ENCODE results near the gene GPNMB.
"Not testable (repeated sequence)": the region's sequence is repeated elsewhere in the genome, so short reads cannot be mapped to it uniquely, and the experiment has no call there.

The GPNMB gene

DNA sequence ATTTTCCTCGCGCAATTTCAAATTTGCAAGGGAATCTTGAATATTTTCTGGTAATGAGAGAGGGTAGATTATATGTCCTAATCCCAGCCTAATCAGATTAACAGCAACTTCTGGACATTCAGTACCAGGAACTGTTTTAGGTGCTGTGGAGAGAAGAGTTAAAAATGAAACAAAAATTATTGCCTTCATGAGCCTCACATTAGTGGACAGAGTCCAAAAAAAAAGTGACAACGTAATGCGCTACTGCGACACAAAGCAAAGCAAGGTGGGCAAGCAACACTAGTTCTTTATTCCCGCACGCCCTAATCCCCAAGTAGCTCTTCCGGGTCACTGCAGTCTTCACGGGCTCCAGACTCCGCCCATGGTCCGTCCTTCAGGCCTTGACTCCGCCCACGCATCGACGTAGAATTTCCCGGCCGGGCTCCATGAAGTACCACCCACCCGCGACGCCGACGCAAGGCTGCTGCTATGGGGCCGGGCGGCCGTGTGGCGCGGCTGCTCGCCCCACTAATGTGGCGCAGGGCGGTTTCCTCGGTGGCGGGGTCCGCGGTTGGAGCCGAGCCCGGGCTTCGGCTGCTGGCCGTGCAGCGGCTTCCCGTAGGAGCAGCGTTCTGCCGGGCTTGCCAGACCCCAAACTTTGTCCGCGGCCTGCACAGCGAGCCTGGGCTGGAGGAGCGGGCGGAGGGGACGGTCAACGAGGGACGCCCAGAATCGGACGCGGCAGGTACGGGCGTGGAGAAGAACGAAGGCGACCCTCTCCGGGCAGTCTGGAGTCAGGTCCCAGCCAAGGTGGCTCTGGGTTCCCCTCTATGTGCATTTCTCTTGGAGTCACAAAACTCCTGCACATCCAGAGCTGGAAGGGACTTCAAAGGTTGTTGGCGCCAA, 52.6 kb downstream of the GPNMB start, which contains the start of gene MALSU1:
Gene MALSU1, plus strand, starts transcription at position 455 of the 885 bp plus-strand sequence. Its CDS starts 14 bp downstream, at position 469.
- DNase-seq (ENCODE audit: low spot score) (peak; percentile 92), FAIRE-seq (peak; percentile 83)

DNA sequence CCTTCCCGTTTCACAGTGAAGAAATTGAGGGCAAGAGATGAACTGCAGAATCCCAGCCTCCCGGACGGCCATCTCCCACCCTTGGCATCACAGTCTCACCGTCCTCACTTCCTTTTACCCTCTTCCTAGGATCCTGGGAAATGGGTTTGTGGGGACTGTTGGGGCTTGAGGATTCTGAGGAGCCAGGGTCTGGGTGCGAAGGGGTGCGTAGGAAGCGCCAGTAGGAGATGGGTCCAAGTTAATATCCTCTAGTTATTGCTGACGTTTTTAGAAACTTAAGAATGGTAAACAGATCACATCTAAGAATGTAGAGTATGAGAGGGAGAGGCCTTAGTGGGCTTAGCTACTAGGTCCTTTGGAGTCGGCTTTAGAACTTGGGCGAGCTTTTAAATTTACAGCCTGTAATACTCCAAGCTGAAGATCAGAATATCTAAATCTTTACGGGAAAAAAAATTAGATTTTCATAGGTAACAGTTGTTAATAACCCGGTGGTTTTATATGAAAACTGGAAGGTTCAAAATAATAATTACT, 53.3 kb downstream of the GPNMB start:
- FAIRE-seq (no peak), DNase-seq (ENCODE audit: low spot score) (no peak)

DNA sequence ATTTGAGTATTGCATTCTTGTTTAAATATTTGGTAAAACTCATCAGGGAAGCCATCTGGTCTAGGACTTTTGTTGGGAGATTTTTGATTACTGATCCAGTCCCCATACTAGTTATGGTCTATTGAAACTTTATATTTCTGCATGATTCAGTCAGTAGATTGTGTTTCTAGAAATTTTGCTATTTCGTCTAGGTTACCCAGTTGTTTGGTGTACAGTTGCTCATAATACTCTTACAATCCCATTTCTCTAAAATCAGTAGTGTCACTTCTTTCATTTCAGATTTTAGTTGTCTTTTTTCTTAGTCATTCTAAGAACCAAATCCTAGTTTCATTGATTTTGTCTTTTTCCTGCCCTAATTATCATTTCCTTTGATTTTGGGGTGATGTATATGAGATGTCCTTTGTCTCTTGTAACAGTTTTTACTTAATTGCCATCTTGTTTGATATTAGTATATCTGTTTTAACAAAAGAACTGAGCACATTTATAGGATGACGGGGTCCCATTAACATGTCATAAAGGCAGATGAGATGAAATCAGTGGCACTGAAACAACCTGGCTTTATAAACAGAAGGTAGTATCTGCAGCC, 60.5 kb downstream of the GPNMB start:
- no peak for FAIRE-seq

DNA sequence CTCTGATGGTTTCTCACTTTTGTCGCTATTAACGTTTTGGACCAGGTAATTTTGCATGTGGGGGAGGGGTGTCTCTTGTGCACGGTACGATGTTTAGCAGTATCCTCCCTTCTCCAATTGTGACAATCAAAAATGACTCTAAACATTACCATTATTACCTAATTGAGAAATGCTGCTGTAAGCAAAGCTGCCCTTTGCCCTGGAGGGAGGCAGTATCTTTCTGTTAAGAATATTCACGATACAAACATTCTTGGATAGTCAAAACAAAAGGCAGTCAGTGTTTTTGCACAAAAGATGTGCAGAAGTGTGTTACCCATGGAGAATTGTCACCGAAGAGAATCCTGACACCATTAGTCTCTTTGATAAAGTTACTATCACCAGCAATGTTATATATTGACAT, 62.2 kb downstream of the GPNMB start:
- no peak for DNase-seq (ENCODE audit: low spot score)
- FAIRE-seq = no peak

More for the DNA sequence above, 60.5 kb downstream of the GPNMB start:
- no peak for DNase-seq (ENCODE audit: low spot score)

DNA sequence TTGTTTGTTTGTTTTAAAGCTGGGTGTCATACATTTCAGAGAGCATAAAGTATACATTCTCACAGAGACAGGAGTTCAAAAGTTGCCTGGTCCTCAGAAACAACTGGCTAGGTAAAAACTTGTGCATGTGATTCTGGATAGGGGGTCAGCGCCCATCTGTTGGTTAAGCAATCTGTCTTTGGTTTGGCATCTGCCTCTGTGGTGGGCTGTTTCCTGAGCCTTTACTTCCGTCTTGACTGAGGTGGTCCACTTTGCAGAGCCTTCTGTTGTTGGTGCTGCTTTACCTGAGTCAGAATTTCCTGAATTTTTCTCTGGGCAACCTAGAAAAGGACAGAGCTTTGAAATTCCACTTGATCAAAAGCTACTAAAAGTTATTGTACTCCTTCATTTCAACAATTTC, 65.6 kb downstream of the GPNMB start:
- DNase-seq (ENCODE audit: low spot score); FAIRE-seq: not testable (repeated sequence)

DNA sequence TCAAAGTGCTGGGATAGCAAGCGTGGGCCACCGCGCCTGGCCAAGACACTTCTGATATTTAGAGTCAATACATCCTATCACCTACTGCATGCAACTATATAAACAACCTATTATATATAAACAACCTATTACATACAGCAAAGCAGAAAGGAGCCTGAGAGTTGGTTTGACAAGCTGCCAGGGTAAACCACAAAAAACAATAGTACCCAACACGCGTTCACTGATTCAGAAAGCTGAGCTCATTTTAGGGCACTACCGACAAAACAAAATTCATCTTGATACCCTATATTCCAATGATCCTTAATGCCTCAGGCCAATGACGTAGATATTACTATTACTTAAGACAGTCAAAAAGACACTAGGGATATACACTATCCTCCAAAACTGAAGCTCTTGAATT, 68.8 kb downstream of the GPNMB start:
- FAIRE-seq (no peak), DNase-seq (ENCODE audit: low spot score) (no peak)

Measured in RCC 7860 (cell line).